CD4-positive, alpha-beta T cell treated with Interleukin-4 for 4 hours (primary cell): Measurements from ENCODE around the gene GBF1.

ENCODE experiments used
- DNase-seq: peaks from one replicate; pipeline ENCODE4 v3.0.0-alpha.2; 2020

GBF1 gene

GRCh38 chr10:102352066-102352715 lies 106.9 kb downstream of the GBF1 start:
- DNase-seq, result peak; percentile 70

DNA sequence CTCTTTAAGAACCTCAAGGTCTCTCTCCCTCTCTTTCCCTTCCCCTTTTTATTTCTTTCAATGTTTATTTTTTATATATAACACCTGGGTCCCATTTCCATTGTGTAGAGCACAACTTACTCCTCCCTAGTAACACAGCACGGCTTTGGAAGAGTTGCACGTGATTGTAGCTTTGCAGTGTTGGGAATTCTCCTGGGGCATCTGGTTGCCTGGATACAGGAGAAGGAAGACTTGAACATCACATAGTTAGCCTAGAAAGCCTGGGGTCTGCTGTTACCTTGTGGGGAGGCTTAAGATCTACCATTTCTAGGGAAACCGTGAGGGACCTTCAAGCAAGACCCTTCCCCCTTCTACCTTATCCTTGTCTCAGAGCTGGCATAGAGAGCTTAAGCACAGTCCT lies 109.1 kb downstream of the GBF1 start:
- DNase-seq, result no peak

DNA sequence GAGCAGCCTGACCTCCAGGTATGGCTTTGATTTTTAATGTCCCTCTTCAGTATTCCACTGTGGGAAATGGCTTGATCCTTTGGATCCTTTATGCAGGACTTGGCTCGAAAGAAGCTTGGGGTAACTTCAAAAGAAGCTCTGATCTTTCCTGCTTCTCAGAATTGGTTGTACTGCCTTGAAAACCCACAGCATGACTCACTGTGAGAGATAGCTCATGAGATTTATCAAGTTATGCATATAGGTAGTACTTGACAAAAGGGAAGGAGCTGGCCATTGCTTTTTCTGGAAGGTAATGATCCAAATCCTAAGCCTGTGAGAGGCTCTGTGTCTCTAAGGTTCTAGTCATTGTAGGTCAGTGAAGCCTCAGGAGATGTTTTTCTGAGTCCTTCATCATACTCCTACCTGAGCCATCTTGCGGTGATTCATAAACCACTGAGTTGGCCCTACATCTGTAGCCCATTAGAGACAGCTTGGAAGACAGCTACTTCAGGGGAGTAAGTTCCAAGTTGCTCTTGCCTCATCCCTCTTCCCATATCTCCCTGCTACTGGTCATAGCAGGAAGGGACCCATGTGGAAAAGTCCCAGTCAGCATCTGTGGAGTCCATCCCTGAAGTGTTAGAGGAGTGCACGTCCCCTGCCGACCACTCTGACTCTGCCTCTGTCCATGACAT lies 113.5 kb downstream of the GBF1 start:
- no peak for DNase-seq

- DNase-seq, result no peak
Measured at GRCh38 chr10:102367441-102367840, 122.1 kb downstream of the GBF1 start.

DNA sequence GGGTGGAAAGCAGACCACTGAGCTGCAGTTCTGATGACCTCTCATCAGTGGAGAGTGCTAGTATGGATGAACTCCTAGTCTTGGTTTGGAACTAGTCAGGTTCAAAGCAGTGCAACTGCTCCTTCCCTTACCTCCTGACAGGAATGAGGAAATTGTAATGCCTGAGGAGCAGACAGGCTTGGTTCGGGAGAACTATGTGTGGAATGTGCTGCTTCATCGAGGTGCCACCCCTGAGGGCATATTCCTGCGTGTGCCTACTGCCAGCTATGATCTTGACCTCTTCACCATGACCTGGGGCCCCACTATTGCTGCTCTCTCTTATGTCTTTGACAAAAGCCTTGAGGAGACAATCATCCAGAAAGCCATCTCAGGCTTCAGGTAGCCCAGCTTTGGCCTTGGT lies 122.7 kb downstream of the GBF1 start:
- no peak for DNase-seq

DNA sequence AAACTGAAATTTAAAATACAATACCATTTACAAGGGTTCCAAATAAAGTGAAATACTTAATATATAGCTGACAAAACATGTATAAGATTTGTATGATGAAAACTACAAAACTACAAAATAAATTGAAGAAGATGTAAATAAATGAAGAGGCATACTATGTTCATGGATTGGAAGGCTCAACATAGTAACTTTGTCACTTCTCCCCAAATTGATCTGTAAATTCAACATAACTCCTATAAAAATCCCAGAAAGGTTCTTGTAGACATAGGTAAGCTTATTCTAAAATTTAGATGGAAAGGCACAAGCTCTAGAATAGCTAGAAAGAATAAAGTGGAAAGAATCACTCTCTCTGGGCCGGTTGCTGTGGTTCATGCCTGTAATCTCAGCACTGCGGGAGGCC lies 126.0 kb downstream of the GBF1 start:
- DNase-seq, result no peak

- no peak for DNase-seq
Measured at GRCh38 chr10:102375250-102375649, 129.9 kb downstream of the GBF1 start.

DNA sequence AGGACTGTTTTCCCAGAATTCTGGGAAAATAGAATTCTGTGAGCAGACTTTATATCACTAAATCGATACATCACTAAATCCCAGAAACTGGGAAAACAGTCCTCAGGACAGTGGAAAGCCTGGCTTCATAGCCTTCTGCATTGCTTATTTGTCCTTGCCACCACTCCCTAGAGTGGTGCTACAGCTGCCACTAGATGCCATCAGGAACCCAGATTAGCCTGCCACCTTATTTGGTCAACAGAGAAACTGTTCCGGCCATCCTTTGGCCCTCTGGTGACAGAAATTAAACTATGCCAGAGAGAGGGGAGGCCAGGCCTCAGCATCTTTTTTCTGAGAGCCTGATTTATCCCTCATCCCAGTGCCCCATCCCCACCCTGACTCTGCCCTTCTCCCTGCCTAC lies 130.5 kb downstream of the GBF1 start:
- DNase-seq, result no peak

GRCh38 chr10:102376901-102377300 lies 131.6 kb downstream of the GBF1 start:
- DNase-seq, result no peak

GRCh38 chr10:102379383-102379782 lies 134.1 kb downstream of the GBF1 start:
- no peak for DNase-seq

- DNase-seq, result no peak
Measured at GRCh38 chr10:102381983-102382382, 136.7 kb downstream of the GBF1 start.

DNA sequence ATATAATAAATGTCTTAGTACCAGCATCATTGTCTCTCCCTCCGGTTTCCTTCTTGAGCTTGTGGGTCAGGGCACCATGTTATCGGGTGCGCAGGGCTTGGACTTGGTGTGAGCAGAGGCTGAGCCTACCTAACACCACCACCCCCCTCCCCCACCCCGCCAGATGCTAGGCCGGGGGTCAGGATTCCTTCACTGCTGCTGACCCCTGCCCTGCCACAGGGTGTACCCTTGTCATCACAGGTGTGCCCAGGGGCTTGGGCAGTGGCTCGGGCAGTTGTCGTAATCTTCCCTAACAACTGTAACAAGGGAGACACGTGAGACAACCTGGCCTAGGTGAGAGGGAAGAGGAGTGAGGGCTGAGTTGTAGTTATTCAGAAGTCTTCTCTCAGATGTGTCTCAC lies 137.5 kb downstream of the GBF1 start:
- DNase-seq, result no peak

DNA sequence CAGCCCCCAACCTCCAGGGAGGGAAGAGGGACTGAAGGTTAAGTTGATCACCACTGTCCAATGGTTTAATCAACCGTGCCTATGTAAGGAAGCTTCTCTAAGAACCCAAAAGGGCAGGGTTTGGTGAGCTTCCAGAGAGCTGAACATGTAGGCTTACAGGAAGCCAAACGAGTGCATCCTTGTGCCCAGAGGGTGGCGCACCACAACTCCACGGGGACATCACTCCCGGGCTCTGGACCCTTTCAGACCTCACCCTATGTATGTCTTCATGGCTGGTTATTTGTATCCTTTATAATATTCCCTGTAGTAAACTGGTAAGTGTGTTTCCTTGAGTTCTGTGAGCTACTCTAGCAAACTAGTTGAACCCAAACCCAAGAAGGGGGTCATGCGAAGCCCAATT lies 138.7 kb downstream of the GBF1 start:
- no peak for DNase-seq

- no peak for DNase-seq
Measured at GRCh38 chr10:102384606-102385429, 139.5 kb downstream of the GBF1 start.

DNA sequence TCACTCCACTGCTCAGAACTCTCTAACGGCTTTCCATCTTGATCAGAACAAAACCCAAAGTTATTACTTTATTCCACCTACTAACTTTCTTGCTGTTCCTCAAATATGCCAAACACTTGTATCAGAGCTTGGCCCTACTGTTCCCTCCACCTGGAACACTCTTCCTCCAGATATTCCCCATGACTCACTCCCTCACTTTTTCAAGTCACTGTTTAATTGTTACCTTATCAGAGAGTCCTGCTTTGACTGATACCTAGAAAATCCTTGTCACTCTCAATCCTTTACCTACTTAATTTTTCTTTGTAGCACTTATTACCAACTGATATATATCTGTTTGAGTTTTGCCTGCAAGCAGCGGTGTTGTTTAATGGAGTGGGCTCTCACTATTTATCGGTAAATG lies 144.6 kb downstream of the GBF1 start:
- DNase-seq, result no peak

GRCh38 chr10:102392306-102392705 lies 147.0 kb downstream of the GBF1 start:
- DNase-seq, result no peak

- no peak for DNase-seq
Measured at GRCh38 chr10:102393411-102394078, 148.2 kb downstream of the GBF1 start.

- DNase-seq, result peak; percentile 98
Measured at GRCh38 chr10:102394079-102394800, 148.9 kb downstream of the GBF1 start.

- peak; percentile 64 for DNase-seq
Measured at GRCh38 chr10:102394801-102395399, 149.6 kb downstream of the GBF1 start.

DNA sequence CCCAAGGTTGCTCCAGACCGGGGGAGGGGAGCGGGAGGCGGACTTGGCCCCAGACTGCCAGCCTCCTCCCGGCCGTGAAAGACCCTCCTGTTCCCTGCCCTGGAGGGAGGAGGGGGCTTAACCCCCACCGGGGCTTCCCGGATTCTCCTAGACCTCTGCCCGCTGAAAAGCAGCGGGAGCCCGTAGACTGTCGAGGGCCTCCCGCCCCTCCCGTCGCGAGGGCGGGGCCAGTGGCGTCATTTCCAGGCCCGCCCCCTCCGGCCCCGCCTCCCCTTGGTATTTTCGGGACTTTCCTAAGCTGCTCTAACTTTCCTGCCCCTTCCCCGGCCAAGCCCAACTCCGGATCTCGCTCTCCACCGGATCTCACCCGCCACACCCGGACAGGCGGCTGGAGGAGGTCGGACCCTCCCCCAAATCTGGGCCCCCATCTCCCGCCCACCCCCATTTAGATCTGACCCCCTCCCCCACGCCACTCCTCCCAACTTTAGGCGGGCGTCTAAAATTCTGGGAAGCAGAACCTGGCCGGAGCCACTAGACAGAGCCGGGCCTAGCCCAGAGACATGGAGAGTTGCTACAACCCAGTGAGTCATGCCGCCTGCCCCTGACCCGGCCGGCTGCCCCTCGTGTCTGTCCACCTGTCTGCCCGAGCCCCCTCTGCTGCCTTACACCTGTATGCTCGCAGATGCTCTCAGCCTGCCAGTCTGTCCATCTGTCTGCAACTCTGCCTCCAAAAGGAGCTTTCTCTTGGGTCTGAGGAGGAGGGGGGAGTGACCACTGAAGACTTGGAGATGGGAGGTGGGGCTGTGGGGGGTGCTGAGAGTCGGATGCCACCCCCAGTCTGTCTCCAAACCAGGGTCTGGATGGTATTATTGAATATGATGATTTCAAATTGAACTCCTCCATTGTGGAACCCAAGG lies 150.3 kb downstream of the GBF1 start, which contains the start of gene NFKB2:
Gene NFKB2, plus strand, starts transcription at position 306 of the 917 bp plus-strand sequence. Its CDS starts 255 bp downstream, at position 561.
- peak; percentile 88 for DNase-seq

GRCh38 chr10:102396317-102396650 lies 151.0 kb downstream of the GBF1 start:
- no peak for DNase-seq
